Measurements from ENCODE around the gene LHFPL3.

GRCh38 chr7:104306793-104307192, 21.6 kb upstream of the LHFPL3 start:
- TF ChIP-seq CTCF (conservative IDR thresholded peaks at IDR 0.05; ENCODE audit: low read length), result no peak
- TF ChIP-seq EZH2phosphoT487 (IDR thresholded peaks at IDR 0.05; ENCODE audit: borderline replicate concordance, low read depth, low read length), result no peak

Measured in OCI-LY7 (cell line).